HL-60/S4 treated with retinoic acid at 250 ng/mL for 4 days and 3 days (cell line): ENCODE measurements around the gene DCP1B.

Source experiments
- in situ Hi-C: fragments of 300-500 bp; cut with MboI; formaldehyde crosslinking; loops from 2 replicates; pipeline ENCODE4 v1.7.0; 2022; ENCODE audit warnings: low sequenced_read_pairs

DCP1B gene

GRCh38 chr12:1924996-1925683 is 79.1 kb downstream of the DCP1B start:
- in situ Hi-C loops, result loop anchor here (5.0 to 25.0 kb wide), 2 partner anchors 118 to 813 kb away; no protein-coding TSS in a partner anchor

- in situ Hi-C loops, result no loop called here
Measured at GRCh38 chr12:1922985-1923384, 81.3 kb downstream of the DCP1B start.

DNA sequence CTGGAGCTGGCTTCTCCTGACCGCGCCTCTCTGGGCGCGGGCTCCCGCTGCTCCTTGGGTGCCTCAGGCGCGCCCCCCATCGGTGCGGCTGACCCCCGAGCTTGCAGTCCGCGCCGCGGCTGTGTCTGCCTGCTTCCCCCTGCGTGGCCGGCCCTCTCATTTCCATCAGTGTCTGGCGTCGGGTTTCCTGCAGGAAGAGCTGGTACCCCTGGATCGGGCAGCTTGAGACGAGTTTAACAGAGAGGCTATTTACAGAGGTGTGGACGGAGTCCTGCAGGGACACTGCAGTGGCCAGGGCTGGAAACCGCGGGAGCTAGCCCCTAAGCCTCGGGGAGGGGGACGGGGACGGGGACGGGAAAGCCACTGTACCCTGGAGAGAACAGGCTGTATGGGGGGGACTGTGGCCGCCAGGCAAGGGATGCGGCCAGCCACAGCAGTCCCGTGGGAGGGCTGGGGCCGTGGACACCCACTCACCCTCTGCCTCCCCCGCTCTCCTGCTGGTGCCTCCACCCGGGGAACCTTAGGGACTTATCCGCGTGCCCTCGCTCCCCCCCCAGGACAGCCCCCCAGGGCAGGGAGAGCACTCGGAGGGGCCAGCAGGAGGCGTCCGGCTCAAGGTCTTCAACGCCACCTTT is 82.1 kb downstream of the DCP1B start:
- in situ Hi-C loops, result no loop called here

GRCh38 chr12:1920971-1921370 is 83.3 kb downstream of the DCP1B start:
- in situ Hi-C loops, result no loop called here

DNA sequence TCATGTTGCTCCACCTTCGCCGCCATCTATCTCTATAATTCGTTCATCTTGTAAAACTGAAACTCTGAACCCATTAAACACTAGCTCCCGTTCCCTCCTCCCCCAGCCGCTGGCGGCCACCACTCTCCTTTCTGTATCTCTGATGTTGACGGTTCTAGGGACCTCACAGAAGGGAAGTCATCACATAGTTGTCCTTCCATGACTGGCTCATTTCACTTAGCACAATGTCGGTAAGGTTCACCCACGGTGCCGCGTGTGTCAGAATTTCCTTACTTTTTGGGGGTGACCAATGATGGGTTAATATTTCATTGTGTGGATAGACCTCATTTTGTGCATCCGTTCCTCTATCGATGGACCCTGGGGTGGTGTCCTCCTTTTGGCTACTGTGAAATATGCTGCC is 83.8 kb downstream of the DCP1B start:
- in situ Hi-C loops, result no loop called here

- in situ Hi-C loops, result no loop called here
Measured at GRCh38 chr12:1919763-1920162, 84.5 kb downstream of the DCP1B start.

DNA sequence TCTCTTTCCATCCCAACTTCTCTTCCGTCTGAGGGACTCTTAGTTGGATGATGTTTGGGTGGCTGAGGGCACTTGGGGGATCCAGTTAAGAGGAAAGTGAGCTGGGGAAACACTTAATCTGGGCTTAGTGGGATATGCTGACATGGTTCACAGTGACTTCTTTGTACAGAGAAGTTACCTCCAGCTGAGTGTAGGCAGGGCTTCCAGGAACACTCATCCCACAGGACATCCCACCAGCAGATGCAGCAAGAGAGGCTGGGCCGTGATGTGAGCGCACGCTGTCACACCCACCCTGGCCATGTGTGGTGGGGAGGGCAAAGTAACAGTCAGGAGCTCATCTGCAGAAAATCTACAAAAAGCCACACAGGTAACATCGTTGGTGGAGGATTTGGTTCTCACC is 85.0 kb downstream of the DCP1B start:
- in situ Hi-C loops, result no loop called here

DNA sequence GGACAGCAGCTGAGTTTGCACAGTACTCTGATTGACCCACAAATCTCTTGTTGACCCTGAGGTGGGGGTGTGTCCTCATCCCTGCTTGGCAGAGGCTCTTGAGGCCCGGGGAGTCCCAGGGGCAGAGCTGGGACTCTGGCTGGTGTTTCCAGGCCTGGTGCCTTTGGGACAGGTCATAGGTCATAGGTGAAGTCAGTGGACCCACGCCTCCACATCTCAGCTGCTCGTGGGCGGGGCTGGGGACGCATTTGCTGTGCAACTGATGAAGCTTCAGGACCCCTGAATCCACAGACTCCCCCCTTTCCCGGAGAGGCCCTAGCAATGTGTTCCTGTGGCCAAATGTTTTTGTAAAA is 85.4 kb downstream of the DCP1B start:
- in situ Hi-C loops, result no loop called here

DNA sequence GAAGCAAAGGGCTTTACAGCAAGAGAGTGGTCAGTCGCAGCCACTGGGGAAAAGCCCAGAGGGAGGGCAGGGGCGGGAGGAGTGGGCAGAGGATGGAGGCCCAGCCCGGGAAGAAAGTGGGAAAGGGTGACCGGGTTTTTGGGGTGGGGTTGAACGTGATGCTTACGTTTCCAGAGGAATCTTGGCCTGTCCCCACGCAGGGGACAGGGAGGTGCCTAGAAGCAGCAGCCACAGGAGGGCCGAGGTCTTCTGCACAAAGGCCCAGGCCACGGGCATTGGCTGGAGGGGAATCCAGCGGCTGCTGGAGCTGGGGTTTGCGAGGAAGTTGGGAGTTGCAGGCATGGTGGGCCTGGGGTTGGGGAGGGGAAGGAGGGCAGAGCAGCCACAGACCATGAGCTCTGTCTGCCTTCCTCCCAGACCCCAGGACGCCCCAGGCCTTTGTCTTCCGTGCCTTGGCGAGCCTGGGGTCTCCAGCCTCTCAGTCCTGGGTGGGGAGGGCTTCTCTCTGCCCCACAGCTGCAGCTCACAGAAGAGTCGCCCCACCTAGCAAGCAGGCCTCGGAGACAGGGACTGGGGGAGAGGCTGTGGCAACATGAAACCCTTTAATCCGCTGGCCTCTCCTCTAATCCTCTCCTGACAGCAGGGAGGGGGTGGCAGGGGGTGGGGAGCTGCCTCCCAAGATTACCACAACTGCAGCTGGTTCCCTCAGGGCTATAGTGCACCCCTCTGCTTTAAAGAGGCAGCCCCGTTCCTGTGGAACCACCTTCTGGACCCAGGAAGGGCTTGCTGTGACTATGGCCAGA is 86.0 kb downstream of the DCP1B start, which contains the start of gene CACNA2D4:
CACNA2D4 (minus strand) TSS at position 572 of the 803 bp plus-strand sequence; CDS start at position 393, 179 bp downstream.
- in situ Hi-C loops, result no loop called here

DNA sequence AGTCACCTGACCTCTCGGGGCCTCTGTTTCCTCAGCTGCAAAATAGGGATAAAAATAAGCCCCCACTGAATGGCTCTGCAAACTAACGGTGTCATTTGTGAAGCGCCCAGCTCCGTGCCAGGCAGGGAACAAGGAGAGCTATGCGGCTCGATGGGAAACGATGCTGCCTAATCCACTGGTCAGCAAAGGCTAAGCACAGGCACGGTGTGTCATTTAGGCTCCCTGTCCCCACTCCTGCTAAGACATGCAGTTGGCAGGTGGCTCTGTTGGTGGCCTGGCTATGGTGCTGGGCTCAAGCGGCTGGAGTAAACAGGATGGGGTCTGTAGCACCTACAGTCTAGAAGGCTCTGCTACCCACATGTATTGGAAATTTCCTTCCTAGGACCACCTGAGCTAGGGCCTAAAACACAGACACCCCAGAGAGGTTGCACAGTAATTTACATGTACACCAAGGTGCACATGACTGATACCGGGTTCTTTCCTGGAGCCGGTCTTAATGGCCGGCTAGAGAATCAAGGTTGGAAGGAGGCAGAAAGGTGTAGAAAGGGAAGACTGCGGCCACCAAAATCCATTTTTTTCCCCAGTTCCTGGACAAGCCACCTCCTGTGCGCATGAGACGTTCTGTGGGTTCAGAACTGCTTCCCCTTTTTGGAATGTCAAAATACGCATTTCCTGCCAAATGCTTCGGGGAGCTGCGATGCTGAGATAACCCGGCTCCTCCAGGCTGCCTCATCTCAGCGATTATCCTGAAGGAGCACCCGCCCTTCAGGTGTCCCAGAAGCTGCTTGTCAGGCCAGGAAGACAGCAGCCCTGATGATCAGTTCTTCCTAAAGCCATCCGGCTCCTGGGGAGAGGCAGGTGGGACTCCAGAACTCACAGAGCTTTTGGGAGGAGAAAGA is 86.8 kb downstream of the DCP1B start:
- in situ Hi-C loops, result no loop called here

DNA sequence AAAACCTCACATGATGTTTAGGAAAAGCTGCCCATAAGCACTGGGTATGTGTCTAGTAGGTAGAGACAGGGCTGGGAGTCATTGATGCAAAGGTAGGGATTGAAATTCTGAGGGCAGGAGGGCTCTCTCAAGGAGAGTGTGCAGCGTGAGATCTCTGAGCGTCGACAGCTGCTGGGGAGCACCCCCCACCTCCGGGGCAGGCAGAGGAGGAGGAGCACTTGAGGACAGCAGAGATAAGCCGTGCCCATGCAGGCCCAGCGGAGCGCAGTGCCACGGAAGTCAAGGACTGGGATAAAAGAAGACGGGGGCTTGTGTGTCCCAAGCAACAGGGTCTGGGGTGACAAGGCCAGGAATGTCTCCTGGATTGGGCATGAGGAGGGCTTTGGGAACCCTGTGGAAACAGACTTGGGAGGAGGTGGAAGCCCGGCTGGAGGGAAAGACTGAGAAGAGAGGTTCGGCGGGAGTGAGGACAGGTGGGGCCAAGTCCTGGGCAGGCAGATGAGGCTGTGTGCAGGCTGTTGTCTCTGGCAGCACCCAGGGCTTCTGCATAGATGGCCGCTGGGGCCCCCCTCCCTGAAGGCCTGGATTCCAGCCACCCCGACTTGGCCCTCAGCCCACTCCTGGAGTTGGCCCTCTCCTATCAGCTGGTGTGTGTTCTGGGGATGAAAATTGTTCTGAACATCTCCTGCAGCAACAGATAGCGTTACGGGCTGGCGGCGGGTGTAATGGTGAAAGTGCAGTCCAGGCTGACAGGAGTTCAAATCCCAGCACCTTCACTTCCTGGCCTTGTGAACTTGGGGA is 87.7 kb downstream of the DCP1B start:
- in situ Hi-C loops, result no loop called here

DNA sequence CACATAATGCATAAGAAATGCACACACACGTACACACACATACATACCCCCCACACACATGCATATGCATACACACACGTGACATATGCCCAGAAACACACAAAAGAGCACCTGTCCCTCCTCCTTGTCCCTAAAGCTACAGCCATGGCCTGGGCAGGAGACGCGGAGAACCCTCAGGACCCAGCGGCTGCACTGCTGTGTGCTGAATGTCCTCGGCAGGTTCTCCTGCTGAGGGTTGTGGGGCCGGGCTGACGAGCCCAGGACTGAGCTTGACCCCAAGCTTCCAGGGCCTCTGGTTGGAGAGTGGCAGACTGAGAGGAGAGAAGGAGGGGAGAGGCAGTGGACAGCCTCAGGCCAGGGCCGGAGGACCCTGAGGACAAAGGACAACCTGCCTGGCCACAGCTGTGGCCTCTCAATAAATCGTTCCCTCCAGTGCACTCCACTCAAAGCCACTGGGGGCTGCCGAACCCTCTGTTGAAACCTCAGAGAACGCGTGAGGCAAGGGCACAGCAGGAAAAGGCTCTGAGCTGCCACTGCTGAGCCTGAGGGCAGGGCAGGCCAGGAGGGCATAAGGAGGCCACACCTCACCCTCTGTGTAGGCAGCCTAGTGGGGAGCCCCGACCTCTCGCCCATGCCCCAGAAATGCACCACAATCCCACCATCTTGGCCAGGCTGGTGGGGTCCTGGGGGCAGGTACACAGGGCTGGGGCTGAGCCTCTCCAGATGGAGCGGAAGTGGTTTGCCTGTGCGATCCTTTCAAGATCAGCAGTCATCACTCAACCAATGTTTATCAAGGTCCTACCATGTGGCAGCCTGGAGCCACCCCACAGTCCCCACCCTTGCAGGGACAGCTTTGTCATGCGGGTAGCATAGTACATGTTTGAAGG is 88.9 kb downstream of the DCP1B start:
- in situ Hi-C loops, result no loop called here

DNA sequence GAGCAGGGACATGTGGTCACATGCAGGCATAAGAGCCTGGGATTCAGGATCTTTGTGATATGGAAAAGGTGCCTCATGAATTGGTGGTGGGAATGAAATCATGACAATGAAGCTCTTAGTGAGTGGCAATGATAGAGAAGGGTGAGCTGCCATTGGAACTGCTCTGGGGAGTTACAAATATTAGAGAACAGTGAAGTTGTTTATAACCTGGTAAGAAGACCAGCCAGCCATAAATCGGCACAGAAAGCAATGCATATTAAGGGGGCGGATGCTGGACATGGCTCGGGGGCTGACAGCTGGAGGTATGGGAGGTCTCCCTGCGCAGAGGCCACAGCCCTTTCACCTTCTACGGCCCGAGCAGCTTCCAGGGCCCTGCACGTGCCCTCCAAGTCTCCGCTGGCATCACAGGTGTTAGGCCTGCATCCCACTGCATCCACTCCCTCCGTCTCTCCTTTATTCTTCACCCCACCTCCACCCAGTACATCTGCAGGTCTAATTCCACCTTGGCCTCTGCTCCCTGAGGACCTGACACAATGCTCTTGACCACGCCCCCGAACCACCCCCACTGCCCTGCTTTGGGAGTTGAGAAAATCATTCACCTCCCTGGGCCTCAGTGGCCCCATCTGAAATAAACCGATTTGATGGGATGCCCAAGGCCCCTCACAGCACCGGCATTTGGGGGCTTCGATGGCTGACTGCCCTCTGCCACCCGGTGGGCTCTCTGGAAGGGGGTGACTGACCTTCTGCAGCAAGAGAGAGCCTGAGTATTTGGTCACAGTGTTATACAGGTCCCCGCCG is 89.9 kb downstream of the DCP1B start:
- in situ Hi-C loops, result no loop called here

DNA sequence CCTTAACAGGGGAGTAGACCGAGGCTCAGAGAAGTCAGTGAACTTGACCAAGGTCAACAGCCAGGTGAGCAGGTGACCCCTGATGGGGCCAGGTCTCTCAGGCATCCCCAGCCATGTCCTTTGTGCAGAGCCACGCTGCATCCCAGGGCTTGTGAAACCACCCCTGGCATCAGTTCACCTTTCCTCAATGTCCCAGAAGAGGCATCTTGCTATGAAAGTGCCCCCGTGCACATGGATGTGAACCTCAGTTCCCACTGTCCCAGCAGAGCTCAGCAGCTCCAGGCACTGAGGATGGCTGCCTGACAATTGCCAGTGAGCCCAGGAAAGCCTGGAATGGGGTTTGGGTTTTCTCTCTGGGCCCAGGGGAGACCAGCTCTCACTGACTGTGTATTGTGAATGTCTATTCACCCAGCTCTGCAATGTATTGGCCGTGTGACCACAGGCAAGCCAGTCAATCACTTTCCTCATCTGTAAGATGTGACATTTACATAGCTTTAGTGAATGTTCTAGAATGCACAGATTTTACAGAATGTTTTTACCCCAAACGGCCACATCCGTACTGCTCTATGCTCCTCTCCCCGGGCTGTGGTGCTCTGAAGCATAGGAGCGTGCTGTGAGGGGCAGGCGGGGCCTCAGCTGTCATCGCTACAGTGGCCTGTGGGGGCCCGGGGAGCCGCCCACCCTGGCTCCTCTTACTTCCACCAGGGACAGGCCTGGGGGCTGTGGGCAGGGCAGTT is 90.7 kb downstream of the DCP1B start:
- in situ Hi-C loops, result no loop called here

- in situ Hi-C loops, result no loop called here
Measured at GRCh38 chr12:1912580-1913376, 91.5 kb downstream of the DCP1B start.
